ENCODE measurements around the gene SLC16A5.
"Not testable (repeated sequence)": the region's sequence is repeated elsewhere in the genome, so short reads cannot be mapped to it uniquely, and the experiment has no call there.

SLC16A5 gene

DNA sequence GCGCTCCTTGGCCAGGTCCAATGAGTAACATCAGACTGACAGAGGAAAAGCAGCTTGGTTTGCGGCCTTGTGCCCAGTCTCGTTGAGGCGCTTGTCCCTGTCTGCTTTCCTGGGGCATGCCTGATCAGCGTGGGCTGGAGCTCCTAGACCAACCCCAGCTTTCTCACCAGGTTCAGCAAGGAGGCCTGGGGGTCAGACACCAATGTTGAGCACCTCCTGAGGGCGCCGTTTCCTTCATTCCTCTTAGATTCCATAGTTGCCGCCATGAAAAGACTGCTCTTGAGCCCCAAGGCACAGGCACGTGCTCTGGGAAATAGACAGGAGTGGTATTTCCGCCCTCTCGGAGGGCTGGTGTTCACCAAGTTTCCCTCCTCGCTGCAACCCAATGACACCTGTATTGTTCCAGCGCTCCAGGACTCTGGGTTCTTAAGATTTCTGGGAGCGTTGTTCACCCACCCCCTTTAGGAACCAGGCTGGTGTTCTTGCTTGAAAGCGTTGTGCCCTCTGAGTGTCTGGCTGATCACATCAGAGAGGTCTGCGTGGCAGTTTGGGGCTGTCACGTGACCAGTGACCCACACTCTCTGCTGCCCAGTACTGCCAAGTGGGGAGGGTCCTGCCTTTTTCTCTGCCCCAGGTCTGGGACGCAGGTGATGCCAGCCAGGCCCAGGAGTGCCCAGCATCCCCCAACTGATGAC is 22.7 kb upstream of the SLC16A5 start:
- no peak for DNase-seq

DNA sequence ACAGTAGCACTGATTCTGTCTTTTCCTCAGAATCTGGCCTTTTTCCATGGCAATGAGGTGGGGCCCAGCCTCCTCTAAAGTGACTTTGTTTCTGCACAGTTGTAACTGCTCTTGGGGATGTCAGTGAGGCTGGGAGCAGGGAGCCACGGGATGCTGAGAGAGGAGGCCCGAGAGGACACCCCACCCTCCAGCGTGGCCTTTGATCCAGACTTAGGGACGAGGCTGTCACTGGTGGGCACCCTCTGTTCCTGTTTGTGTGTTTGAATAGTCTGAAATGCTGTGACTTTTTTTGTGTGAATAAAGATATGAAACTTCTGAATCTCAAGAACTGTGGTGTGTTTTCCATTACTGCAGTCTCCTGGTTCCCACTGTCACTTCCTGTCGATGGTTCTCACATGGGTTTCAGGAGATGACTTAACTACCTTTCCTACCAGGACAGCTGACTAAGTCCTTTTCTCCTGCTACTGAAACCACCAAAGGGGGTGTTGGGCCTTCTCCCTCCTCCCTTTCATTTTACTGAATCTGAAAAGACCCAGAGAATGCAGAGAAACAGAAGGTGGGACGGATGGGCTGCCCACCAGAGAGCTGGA is 22.1 kb upstream of the SLC16A5 start:
- no peak for DNase-seq

DNA sequence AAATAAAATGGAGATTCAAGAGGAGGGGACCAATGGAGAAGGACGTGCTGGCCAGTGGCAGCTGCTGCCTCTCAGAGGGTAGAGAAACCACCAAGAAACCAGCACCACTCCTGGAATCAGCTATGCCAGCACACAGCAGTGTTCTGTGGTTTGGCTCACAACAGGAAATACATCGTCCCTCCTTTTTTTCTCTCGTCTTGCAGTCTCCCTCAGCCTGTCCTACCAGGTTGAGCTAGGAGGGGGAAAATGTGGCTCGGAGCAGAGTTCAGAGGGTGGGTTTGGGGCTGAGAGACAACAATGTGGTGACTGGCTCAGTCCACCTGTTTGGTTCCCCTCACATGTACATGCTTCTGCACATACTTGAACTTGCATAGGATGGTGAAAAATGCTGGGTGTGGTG is 19.9 kb upstream of the SLC16A5 start:
- DNase-seq, result no peak

DNA sequence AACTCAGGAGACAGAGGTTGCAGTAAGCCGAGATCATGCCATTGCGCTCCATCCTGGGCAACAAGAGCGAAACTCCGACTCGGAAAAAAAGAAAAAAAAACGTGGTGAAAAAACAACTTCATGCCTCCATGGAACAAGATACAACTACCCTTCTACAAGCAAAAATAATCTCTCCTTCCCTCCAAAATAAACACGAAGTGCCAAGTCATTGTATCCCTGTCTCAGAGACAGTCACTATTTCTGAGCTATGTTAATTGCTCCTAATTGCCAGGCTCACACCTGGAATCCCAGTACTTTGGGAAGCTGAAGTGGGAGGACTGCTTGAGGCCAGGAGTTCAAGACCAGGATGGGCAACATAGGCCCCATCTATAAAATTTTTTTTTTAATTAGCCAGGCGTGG is 19.0 kb upstream of the SLC16A5 start:
- no peak for DNase-seq

DNA sequence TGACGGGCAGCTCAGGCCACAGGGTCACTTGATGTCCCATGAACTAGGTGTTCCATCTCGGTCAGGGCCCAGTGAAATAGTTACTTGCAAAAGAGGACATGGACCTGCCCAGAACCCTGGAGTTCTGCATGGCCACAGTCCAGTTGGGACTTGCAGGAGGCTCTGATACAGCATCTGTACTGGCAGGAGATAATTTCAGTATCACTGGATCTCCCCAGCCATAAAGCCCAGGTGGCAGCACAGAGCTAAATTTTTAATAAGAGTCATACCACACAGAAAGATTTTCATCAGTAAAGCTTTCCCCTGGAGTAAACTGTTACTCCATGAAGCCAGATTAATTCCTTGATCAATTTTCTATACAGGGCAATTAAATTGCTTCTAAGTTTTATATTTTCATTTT is 18.0 kb upstream of the SLC16A5 start:
- DNase-seq, result peak; percentile 20

DNA sequence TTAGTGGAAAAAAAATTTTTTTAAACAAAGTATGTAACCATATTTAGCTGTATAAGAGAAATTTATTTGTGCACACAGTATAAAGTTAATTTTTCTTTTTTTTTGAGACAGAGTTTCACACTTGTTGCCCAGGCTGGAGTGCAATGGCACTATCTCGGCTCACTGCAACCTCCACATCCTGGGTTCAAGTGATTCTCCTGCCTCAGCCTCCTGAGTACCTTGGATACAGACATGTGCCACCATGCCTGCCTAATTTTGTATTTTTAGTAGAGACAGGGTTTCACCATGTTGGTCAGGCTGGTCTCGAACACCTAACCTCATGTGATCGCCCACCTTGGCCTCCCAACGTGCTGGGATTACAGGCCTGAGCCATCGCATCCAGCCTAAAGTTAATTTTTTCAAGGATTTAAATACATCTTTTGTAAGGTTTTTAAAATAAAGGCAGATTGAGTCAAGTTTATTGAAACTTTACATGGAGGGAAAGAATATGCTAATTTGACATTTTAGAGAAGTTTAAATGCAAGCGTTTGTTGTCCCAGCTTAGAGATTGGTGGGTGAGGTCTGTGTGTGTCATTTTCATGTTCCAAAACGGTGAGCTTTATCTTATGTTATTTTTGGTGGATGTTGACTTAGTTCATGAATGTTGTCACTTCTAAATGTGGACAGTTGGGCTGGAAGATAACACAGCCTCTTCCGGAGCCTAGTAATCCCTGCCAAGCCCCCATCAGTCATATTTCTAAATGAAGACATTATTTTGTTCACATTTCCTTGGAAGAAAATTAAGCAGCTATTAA is 16.1 kb upstream of the SLC16A5 start:
- DNase-seq, result not testable (repeated sequence)

DNA sequence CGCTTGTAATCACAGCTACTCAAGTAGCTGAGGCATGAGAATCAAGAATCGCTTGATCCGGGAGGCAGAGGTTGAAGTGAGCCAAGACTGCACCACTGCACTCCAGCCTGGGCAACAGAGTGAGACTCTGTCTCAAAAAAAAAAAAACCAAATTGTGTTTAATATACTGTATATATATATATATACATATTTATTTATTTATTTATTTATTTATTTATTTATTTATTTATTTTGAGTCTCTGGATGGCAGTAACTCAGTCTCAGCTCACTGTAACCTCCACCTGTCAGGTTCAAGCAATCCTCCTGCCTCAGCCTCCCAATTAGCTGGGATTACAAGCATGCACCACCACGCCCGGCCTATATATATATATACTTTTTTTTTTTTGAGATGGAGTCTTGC is 14.8 kb upstream of the SLC16A5 start:
- not testable (repeated sequence) for DNase-seq

DNA sequence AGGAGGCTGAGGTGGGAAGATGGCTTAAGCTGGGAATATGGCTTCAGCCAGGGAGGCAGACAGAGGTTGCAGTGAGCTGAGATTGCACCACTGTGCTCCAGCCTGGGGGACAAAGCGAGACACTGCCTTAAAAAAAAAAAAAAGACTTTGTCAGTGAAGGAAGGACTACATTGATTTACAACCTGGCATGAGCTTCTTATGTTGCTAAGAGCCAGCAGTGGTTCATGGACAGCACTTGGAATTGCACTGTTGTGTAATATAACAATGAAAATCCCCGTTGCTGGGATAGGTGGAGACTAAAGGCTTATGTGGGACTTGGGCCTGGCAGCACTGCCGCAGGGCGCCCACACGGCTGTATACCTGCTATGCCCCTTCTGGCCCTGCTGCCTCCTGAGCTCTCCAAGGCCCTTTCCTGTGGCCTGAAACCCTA is 14.1 kb upstream of the SLC16A5 start:
- DNase-seq, result no peak

DNA sequence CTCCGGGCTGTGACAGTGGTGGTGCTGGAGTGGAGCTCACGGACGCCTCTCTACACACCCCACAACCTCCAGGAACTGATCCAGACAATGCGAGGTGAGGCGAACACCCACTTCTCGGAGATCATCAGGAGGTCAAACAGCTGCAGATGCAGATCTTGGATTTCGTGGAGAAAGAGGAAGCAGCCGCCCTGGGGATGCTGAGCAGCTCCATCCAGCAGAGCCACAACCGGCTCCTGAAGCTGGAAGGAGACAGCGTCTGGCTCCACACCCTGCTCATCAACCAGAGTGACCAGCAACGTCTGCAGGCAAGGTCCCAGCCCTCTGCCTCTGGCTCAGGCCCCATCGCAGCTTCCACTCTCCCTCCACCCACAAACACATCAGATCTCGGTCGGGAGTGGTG is 13.2 kb upstream of the SLC16A5 start:
- no peak for DNase-seq

DNA sequence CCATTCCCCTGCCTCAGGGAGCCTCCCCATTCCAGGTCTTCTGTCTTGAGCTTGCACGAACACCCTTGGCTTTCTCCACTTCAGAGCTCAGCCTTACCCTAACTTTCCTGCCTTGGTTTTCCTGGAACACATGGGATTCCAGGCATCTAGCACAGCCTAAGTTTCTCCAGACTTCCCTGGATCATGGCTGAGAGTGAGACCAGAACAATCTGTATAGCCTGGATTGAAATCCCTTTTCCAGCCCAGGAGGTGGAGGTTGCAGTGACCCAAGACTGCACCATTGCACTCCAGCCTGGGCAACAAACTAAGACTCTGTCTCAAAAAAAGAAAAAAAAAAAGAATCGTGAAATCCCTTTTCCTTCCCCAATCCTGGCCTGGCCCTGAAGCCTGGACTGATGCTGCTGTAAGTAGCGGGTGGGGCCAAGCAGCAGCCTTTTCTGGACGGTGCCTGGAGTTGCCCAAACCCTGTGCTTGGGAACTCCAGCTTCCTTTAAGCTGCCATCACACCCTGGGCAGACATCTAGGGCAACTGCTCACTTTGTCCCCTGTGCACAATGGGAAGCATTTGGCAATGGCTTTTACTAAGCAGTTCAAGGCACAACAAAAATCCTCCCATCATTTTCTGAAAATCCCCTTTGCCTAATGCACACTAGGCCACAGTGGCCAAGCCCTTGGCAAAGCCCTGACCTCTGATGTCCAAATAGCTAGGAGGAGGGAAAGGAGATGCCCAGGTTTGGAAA is 12.0 kb upstream of the SLC16A5 start:
- DNase-seq, result no peak

DNA sequence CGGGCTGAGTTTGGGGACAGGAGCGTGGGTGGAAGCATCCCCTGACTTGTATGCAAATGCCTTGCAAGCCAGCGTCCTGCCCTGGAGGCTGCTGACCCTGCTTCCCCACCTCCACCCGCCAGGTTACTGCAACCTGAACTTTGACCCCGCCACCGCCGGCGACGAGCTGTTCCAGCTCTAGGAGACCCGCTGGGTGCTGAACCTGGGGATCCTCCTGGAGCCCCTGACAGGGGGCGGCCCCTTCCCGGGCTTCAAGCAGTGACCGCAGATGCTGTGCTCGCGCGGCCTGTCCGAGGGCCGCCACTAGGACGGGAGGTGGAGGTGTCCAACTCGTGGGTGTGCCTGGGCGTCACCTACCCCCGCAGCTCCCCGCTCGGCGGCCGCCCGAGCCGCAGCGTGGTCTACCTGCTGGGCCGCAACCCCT is 10.7 kb upstream of the SLC16A5 start:
- no peak for DNase-seq

DNA sequence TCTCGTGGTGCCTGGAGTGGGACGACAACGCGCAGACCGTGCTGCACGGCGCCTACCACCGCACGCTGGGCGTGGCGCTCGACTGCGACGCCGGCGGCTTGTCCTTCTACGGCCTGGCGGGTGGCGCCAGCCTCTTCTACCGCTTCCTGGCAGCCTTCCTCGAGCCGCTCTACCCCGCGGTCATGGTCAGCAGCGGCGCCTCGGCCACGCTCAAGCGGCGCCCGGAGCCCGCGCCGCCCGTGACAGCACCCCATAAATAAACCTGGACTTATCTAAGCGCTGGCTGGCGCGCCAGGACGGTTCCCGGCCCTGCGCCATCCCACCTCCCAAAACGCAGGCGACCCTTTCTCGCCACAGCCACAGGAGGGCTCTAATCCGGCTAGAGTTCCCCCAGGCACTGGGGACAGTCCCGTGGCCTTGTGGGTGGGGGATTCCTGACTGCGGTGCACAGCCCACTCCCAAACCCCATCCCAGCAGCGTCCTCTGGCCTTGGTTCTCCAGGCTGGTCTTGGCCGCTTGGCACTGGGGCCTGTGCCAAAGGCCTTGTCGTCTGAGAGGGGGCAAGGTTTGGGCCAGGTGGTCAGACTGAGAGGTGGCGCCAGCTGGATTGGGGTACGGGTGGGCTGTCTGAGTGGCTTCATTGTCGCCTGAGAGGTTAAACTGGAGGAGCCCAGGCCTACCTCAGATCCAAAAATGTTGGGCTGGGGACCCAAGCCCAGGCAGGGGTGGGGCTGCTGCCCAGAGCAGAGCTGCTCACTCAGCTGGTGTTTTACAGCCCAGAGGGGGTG is 10.1 kb upstream of the SLC16A5 start:
- no peak for DNase-seq

DNA sequence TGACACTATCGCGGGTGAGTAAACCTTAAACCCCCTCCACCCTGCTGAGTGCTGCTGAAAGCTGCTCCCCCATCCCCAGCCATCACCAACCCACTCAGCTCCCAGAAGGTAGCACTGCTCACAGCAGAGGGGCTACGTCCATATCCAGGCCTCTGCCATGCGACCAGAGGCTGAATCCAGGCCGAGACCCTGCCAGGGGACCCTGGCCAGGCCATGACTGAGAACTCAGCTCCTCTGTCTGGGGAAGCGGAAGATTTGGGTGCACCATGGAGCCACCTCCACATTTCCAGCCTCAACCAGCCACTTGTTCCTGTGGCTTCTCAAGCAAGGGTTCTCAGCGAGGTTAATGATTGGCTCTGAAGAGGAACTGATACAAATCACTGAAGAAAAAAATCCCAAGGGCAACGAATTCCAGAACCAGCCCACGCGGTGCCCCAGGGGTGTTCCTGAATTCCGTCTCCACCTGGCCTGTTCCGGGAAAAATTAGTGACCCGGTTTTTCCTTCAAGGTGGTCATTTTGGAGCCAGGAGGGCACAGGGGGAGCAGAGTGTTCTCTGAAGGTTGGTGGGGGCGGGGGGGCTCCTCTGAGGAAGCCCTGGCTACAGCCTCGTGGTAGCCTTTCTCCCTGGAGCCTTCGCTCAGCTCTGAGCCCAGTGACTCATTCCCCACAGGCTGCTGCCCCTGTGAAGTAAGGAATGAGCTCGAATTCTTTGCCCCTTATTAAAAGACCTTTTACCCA is 9.3 kb upstream of the SLC16A5 start:
- DNase-seq, result no peak

DNA sequence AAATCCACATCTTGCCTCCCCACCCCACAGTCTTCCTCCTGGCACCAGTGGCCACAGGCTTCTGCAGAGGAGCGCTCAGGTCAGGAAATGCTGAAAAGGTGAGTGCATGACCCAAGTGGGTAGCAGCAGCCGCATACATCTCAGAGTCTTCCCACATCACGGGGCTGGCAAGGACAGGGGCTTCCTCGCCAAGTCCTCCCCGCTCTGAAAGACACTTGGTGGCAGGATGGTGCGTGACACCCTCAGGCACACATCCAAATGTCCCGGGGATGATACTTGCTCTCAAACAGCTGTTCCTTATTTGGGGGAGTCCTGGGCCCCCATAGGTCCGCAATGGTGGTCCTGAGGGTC is 8.8 kb upstream of the SLC16A5 start:
- DNase-seq, result no peak

DNA sequence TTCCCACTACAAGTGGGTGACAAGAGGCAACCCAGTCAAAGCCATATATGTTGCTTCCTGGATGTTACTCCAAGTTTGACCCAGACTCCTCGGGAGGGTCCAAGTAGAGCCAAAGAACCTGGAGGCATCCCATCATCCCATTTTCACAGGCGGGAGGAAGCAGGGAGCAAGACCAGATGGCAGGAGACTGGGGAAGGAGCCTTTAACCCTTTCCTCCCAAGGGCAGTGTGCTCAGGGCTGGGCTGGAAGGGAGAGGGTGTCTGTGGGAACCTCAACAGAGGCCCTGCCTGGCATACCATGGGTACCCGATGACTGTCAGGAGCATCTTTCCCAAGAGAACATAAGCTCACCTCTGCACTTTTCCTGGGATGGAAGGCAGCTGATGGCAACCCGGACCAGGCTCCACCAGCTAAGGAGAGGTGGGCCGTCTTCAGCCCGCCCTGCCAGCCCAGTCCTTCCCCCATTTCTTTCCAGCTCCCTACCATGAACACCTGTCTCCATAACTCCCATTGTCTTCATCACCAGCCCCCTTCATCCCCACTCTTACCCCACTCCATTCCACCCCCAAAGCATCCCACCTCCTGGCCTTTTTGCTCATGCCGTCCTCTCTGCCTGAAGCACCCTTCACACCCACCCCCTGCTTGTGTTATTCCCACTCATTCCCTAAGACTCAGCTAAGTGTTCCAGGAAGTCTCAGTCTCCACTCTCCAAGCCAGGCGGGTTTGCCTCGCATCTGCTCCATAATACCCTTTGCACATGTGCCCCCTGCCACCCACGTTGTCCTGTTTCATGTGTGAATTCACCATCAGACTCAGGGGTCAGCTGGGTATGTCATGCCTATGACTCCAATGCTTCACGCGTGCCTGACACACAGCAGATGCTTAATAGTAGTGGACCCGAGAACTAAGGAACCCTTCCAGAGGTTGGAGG is 5.9 kb upstream of the SLC16A5 start:
- DNase-seq, result no peak

DNA sequence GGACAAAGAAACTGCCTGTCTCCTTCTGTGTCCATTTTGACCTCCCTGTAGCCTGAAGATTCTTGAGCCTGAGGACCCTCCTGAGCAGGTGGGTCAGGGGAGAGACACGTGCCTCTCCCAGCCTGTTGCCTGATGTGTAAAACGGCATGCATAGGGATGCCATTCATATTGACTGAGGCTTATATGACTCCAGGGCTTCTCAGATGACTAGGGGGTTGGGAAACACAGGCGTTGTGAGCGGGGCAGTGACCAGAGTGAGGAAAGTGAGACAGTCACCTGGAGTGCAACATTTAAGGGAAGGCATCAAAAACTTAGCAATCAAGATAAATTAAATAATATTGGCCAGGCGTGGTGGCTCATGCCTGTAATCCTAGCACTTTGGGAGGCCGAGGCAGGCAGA is 5.1 kb upstream of the SLC16A5 start:
- no peak for DNase-seq

DNA sequence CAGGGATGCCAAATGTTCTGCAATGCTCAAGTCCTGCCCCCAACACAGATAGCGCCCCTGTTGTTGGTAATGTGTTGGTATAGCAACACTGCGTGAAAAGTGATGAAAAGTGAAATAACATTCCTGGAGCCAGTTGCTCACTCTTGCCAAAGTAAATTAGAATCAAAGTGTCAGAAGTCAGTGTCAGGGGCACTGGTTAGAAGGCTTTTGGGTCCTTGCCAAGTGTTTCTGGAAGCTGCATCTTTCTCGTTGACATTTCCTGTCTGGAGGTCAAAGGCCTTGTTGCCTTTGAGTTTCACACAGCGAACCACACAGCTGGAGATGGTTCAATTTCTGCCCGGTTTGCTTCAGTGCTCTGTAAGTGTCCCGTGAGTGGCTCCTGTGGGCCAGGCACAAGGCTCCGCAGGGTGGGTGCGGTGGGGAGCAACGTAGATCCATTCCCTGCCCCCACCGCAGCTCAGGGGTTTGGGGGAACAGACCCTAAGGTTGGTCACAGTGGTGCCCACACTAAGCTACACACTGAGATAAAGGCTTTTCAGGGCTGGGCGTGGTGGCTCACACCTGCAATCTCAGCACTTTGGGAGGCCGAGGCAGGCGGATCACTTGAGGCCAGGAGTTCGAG is 3.6 kb upstream of the SLC16A5 start:
- peak; percentile 66 for DNase-seq

DNA sequence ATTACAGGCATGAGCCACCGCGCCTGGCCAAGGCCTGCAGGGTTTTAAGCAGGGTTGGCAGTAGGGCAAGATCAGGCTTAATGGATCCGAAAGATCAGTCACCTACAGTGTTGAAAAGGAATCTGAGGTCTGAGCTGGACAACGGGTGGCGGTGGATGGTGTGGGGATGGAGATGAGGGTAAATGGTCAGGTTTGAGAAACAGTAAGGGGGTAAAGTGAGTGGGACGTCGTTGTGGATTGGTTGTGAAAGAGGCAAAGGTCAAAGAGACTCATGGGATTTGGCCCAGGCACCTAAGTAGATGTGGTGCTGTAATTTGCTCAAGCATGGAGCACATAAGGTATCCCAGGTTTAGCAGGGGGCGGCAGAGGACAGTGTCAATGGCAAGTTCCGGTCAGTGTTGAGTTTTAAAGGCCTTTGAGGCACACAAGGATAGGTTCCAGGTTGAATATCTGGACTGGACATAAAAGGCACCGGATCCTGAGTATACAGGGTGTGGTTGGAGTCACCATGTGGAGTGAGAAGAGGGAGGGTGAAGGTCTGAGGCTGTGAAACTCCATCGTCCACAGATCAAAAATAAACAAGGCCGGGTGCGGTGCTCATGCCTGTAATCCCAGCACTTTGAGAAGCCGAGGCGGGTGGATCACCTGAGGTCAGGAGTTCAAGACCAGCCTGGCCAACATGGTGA is 1.1 kb upstream of the SLC16A5 start:
- DNase-seq, result no peak

DNA sequence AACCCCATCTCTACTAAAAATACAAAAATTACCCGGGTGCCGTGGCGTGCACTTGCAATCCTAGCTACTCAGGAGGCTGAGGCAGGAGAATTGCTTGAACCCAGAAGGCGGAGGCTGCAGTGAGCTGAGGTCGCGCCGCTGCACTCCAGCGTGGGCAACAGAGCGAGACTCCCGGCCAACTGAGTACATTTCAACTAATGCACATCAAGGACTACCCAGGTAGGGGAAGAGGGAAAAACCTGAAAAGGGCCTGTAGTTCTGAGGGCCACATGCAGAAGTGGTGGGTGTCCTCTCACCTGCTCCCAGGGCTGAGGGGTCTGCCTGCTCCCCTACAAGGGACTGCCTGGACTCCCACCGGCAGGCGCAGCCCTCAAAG is 584 bp upstream of the SLC16A5 start:
- no peak for DNase-seq

Measured in NCI-H69 (cell line).